BLaER1 (cell line): ENCODE data around the gene CDK15.

Experiments used
- H3K27ac ChIP-seq: shearing (Covaris generic); formaldehyde crosslinking; 2 replicates; pipeline ENCODE4 v1.8.1; 2022
- H3K27me3 ChIP-seq: shearing (Covaris generic); formaldehyde crosslinking; 2 replicates; pipeline ENCODE4 v1.8.1; 2022
- H3K36me3 ChIP-seq: shearing (Covaris generic); formaldehyde crosslinking; 2 replicates; pipeline ENCODE4 v1.8.1; 2022
- H3K4me1 ChIP-seq: shearing (Covaris generic); formaldehyde crosslinking; 2 replicates; pipeline ENCODE4 v1.8.1; 2022
- H3K4me2 ChIP-seq: shearing (Covaris generic); formaldehyde crosslinking; 2 replicates; pipeline ENCODE4 v1.8.1; 2022
- H3K4me3 ChIP-seq: shearing (Covaris generic); formaldehyde crosslinking; 2 replicates; pipeline ENCODE4 v1.8.1; 2022
- H3K9ac ChIP-seq: shearing (Covaris generic); formaldehyde crosslinking; 2 replicates; pipeline ENCODE4 v1.8.1; 2022
- H3K9me3 ChIP-seq: shearing (Covaris generic); formaldehyde crosslinking; 2 replicates; pipeline ENCODE4 v1.8.1; 2022
- H4K20me1 ChIP-seq: shearing (Covaris generic); formaldehyde crosslinking; 2 replicates; pipeline ENCODE4 v1.8.1; 2022
- Cebpa-rat ChIP-seq: shearing (Covaris generic); IDR thresholded peaks from 2 replicates; pipeline ENCODE4 v1.8.1; 2022

Gene CDK15

DNA sequence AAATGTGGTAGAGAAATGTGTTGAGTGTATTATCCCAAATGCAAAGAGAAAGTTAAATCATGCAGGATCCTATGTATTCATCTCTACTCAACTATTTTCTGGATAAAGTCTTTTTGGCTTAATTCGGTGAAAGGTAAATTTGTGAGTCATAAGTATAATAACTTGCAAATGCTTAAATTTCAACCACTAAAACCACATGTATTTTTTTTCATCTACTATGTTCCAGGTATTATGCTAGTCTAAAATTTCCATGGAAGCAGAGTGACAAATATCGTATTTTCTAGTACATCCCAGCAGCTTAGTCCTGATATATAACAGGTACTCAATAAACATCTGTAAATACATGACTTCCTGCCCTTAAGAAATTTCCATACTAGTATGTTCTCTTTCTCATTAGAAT, 31.8 kb upstream of the CDK15 start:
- peaks cover 10% of the 10 kb centered on the region for H3K4me1 ChIP-seq
- no peak overlapping the region for H3K4me2 ChIP-seq

DNA sequence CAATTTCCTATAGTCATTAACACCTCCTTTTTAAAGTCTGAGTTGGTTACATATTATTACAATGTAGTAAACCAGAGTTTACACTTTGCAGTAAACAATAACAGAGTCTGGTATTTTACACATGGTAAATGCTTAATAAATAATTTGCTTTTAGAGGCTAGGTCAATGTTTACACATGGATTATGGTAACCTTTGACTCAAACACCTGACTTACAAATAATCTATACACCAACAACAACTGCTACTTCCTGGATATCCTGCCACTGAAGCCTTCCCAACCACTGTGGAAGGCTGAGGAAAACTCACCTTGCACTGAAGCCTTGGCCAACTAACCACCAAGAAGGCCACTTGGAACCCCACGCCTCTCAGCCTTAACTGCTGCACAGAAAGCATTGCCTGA, 31.0 kb upstream of the CDK15 start:
- Histone ChIP-seq H4K20me1 (peaks cover 5% of the 10 kb centered on the region; the same call in 1 of the 2 replicates), H3K27me3 (no peaks in the 10 kb centered on the region), H3K9me3 (no peaks in the 10 kb centered on the region), H3K4me2 (no peak overlapping the region), H3K27ac (no peak overlapping the region), H3K9ac (no peak overlapping the region), H3K4me3 (no peak overlapping the region), H3K36me3 (no peaks in the 10 kb centered on the region), H3K4me1 (peaks cover 16% of the 10 kb centered on the region)
- TF ChIP-seq Cebpa-rat: no peak

More for the DNA sequence above, 31.8 kb upstream of the CDK15 start:
- no peaks in the 10 kb centered on the region for H3K9me3 ChIP-seq
- H3K4me3 ChIP-seq: no peak overlapping the region
- no peak overlapping the region for H3K27ac ChIP-seq
- H3K27me3 ChIP-seq: no peaks in the 10 kb centered on the region
- H3K36me3 ChIP-seq: no peaks in the 10 kb centered on the region
- no peak for TF ChIP-seq Cebpa-rat
- H4K20me1 ChIP-seq: peaks cover 5% of the 10 kb centered on the region
- H3K9ac ChIP-seq: no peak overlapping the region

DNA sequence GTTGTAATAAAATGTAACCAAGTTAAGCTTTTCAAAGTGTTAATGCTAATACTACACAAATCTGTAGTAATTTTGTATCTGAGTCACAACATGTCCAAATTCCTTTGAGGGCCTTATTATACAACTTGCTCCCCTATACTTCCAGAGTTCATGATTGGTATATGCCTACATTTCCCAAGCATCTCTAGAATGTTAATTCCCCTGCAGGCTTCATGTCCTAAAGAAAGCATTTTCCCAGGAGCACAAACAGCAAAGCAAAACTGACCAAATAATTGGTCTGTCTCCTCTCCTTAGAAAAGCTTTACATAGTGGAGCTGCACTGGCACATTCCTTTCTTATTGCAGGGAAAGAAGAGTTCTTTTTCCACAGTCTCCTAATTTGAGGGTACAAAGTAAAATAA, 29.3 kb upstream of the CDK15 start:
- Histone ChIP-seq H3K27ac (no peak overlapping the region), H3K4me2 (no peak overlapping the region)

DNA sequence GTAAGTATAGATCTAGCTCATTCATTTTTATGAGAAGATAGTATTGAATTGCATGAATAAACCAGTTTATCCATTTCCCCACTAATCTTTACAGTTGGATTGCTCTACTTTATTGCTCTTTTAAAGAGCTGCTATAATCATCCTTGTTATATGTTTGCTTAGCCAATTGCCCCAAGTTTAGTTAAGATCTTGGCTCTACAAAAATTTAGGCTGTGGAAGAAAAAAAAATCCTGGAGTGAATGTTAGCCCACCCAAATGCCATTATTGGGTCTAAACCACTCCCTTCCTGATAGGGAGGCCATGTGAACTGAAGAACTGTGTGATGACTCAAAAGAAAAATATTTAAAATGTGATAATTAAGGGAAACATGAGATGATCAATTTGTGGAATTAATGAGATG, 28.5 kb upstream of the CDK15 start:
- no peak overlapping the region for H3K9ac ChIP-seq
- H3K9me3 ChIP-seq: no peaks in the 10 kb centered on the region
- H3K4me2 ChIP-seq: no peak overlapping the region
- no peak overlapping the region for H3K27ac ChIP-seq
- peaks cover 22% of the 10 kb centered on the region for H3K4me1 ChIP-seq
- H4K20me1 ChIP-seq: peaks cover 5% of the 10 kb centered on the region; the same call in 1 of the 2 replicates
- H3K4me3 ChIP-seq: no peak overlapping the region
- no peak for TF ChIP-seq Cebpa-rat
- no peaks in the 10 kb centered on the region for H3K27me3 ChIP-seq
- H3K36me3 ChIP-seq: no peaks in the 10 kb centered on the region

More for the DNA sequence above, 29.3 kb upstream of the CDK15 start:
- peaks cover 22% of the 10 kb centered on the region for H3K4me1 ChIP-seq
- no peaks in the 10 kb centered on the region for H3K9me3 ChIP-seq
- no peak overlapping the region for H3K9ac ChIP-seq
- no peaks in the 10 kb centered on the region for H3K36me3 ChIP-seq
- H3K4me3 ChIP-seq: no peak overlapping the region
- no peak for TF ChIP-seq Cebpa-rat
- H3K27me3 ChIP-seq: no peaks in the 10 kb centered on the region
- peaks cover 5% of the 10 kb centered on the region; the same call in 1 of the 2 replicates for H4K20me1 ChIP-seq

DNA sequence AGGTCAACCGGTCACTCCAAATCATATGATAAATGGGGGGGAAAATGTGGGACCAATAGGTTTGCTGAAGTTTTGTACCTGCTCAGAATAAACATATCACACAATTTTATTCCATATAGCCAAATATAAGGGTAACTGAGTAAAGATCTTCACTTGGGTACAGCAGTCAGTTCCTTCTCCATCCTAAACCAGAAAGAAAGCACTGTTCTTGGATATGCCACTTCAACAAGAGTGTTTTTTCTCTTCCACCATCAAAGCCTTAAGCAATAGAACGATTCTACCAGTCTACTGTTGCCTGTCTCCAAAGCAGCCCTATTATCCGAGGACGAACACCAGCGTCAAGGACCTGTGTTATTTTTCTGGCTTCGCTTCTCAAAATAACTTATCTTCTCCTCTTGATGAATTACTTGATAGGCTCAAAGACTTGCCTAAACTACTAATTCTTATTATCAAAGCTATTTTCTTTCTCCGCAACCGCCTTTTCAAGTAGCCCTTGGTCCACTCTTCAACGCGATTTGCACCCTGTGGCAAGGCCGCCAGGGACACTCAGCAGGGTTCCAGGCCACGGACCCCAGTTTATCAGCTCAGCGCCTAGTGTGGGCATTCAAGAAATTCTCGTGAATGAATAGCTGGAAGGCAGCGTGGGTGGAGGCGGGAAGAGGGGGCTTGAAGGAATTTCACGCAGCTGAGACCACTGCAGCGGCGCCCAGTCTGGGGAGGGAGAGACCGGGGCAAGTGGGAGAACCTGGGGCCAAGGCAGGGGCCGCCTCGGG, 26.2 kb upstream of the CDK15 start:
- Histone ChIP-seq H3K27ac (peak overlapping the region; percentile 75), H3K4me3 (peak overlapping the region; percentile 97), H3K9ac (peak overlapping the region; percentile 84), H3K4me2 (peak overlapping the region; percentile 83), H4K20me1 (peaks cover 5% of the 10 kb centered on the region; the same call in 1 of the 2 replicates), H3K9me3 (no peaks in the 10 kb centered on the region), H3K27me3 (no peaks in the 10 kb centered on the region), H3K4me1 (peaks cover 22% of the 10 kb centered on the region), H3K36me3 (no peaks in the 10 kb centered on the region)
- TF ChIP-seq Cebpa-rat: no peak

DNA sequence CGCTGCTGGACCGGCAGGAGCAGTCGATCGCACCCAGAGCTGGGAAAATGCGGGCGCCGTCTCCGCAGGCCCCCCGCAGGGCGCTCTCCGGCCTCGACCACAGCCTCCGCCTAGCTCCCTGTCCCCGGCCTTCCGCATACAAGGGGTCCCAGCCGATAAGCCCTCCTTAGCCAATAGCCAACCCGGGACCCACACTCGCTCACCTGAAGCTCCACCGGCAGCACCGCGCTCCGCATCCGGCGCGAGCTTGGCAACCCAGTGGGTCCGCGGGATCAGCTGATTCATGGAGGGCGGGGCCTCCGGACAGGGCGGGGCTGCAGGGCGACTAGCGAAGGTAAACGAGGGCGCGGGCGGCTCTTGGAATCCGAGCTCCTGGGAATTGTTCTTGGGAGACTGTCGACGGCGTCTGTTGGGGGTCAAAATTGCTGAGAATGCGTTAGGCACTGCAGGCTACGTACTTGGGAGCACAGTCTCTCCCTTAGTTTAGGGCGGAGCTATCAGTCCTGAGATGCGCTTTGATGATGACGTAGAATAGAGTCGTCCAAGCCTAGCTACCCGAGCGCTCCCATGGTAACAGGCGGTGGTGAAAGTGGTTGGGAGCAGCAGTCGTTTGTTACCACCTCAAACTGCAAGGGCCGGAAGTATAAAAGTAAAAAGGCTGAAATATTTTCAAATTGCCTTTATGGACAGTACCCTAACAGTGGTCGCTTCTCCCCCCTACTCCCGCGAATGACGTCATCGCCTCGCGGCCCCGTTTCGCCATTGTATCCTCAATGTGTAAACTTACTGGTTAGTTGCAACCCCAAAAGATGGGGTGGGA, 25.5 kb upstream of the CDK15 start, which contains the start of gene ALS2:
ALS2 (minus strand) TSS at position 260 of the 820 bp plus-strand sequence. CDS start 12,048 bp downstream, outside the sequence.
- Histone ChIP-seq H3K9ac (peak within 1 kb of the TSS; percentile 84), H3K4me1 (peaks cover 22% of the 10 kb centered on the region), H4K20me1 (no peaks in the 10 kb centered on the region), H3K36me3 (no peaks in the 10 kb centered on the region), H3K27me3 (no peaks in the 10 kb centered on the region), H3K4me2 (peak within 1 kb of the TSS; percentile 93), H3K4me3 (peak within 1 kb of the TSS; percentile 97), H3K9me3 (no peaks in the 10 kb centered on the region), H3K27ac (peak within 1 kb of the TSS; percentile 75)
- TF ChIP-seq Cebpa-rat: no peak

DNA sequence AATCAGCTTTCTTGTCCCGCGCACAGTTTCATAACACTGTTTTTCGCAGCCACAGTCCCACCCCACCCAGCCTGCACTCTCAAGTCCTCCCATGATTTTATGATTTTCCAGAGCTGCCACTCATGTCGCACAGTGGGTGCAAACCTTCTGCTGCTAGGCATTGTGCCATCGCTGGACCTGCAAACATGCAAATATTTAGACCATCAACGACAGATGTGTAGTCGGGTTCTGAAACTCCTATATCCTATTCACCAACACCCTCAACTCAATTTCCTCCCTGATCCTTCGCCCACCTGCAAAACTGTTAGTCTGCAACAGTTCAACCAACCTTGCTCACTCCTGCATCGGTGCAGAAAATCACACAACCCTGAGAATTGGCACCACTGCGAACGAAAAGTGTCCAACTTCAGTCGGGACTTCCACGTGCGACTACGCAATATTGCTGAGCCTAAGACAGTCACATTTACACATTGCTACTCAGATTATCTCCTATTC, 24.7 kb upstream of the CDK15 start:
- Histone ChIP-seq H3K4me3 (peak overlapping the region; percentile 97), H3K4me1 (peaks cover 22% of the 10 kb centered on the region), H3K27ac (0 out of 2 replicates have a peak overlapping the region, but pooled peaks have one; percentile 75), H3K4me2 (peak overlapping the region; percentile 93), H3K27me3 (no peaks in the 10 kb centered on the region), H3K9ac (peak overlapping the region; percentile 84), H3K9me3 (no peaks in the 10 kb centered on the region), H3K36me3 (no peaks in the 10 kb centered on the region), H4K20me1 (no peaks in the 10 kb centered on the region)
- TF ChIP-seq Cebpa-rat: no peak

DNA sequence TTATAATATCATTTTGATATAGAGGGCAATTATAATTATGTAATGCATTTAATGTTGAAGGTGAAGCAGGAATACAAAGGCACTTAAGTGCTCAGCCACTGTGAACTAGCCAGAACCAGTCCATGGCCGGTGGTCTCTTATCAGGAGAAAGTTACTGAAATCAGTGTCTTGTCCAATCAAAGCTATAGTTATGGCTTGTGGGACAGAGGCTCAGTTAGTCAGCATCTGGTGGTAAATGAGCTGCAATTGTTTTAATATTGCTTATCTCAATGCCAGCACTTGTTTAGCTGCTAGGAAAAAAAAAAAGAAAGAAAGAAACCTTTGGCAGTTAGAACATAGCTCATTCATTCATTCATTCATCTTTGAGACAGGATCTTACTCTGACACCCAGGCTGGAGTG, 21.8 kb upstream of the CDK15 start:
- Histone ChIP-seq H3K27me3 (no peaks in the 10 kb centered on the region), H3K27ac (no peak overlapping the region), H3K9ac (no peak overlapping the region), H3K36me3 (no peaks in the 10 kb centered on the region), H3K4me2 (no peak overlapping the region), H4K20me1 (no peaks in the 10 kb centered on the region), H3K4me3 (no peak overlapping the region), H3K4me1 (peaks cover 12% of the 10 kb centered on the region), H3K9me3 (no peaks in the 10 kb centered on the region)
- no peak for TF ChIP-seq Cebpa-rat

DNA sequence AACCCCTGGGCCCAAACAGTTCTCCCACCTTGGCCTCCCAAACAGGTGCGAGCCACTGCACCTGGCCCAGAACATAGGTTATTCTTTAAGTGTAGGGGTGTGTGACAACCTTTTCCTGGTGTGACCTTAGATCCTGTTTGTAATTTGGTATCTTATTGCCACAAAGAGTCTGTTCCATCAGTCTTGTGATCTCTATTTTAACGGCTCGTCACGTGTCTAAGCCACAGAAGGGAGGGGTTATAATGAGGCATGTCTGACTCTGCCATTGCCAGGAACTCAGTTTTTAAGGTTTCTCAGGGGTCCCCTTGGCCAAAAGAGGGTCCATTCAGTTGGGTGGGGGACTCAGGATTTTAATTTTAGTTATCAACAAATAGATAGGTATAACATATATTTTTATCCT, 21.2 kb upstream of the CDK15 start:
- Histone ChIP-seq H3K27ac (no peak overlapping the region), H3K27me3 (no peaks in the 10 kb centered on the region), H3K4me3 (no peak overlapping the region), H3K9me3 (no peaks in the 10 kb centered on the region), H3K4me1 (peaks cover 7% of the 10 kb centered on the region), H3K4me2 (no peak overlapping the region), H3K9ac (no peak overlapping the region), H3K36me3 (no peaks in the 10 kb centered on the region), H4K20me1 (no peaks in the 10 kb centered on the region)
- TF ChIP-seq Cebpa-rat: no peak

DNA sequence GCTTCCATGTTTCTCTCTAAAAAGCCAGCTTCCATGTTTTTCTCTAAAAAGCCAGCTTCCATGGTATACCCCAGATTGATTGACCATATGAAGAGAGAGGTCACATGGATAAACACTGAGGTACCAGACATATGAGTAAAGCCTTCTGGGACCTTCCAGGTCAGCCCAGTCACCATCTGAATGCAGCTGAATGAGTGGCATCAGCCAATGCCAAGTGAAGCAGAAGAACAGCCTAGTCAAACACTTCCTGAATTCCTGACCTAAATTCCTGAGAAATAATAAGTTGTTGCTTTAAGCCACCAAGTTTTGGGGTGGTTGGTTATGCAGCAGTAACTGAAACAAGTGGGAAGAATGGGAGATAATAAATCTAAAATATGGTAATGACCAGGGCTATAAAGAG, 19.9 kb upstream of the CDK15 start:
- Histone ChIP-seq H3K27ac (no peak overlapping the region), H3K4me2 (no peak overlapping the region)
- TF ChIP-seq Cebpa-rat: no peak

More for the DNA sequence above, 19.9 kb upstream of the CDK15 start:
- H3K9me3 ChIP-seq: no peaks in the 10 kb centered on the region
- H3K4me1 ChIP-seq: peaks cover 11% of the 10 kb centered on the region
- H3K27me3 ChIP-seq: no peaks in the 10 kb centered on the region
- no peak overlapping the region for H3K4me3 ChIP-seq
- H4K20me1 ChIP-seq: no peaks in the 10 kb centered on the region
- no peak overlapping the region for H3K9ac ChIP-seq
- no peaks in the 10 kb centered on the region for H3K36me3 ChIP-seq
